ENCODE data around the gene TNP1.

TNP1 gene

DNA sequence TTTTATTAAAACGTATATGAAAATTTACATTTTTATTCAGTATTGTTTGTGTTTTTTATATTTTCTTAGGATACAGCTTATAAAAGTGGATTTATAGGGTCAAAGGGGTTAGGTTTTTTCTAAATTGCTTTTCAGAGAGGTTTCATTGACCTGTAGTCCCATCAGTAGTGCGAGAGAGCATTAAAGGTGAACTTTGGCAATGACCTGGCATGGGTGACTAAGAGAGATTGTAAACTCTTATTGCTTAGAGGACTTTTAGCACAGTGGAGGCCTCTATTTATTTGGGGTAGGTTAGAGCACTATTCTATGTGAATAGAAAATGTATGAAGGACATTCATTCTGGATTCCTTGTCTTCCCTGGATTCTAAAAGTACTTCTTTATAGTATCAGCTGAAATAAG lies 16.0 kb upstream of the TNP1 start:
- DNase-seq (ENCODE audit: low read depth in 3 of 3): no peak

DNA sequence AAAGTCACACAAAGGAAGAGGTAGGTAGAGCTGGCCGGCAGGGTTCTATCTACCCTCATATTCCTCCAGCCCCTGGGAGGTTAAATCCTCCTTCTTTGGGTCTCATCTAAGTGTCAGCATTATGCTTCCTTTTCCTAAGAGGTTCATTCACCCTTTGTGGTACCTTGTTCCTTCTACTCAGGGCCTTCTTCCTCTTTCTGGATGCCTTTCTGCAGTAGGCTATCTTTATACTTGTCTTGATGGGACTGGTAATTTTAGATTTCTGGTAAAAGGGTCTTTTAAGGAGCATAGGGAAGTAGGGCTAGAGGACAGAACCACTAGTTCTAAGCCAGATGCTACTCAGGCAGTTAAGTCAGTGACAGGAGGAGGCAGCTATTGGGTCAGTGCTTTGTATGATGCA lies 13.7 kb upstream of the TNP1 start:
- no peak for DNase-seq (ENCODE audit: low read depth in 3 of 3)

- no peak for DNase-seq (ENCODE audit: low read depth in 3 of 3)
These were observed 12.8 kb upstream of the TNP1 start for GRCh38 chr2:216872624-216873023.

DNA sequence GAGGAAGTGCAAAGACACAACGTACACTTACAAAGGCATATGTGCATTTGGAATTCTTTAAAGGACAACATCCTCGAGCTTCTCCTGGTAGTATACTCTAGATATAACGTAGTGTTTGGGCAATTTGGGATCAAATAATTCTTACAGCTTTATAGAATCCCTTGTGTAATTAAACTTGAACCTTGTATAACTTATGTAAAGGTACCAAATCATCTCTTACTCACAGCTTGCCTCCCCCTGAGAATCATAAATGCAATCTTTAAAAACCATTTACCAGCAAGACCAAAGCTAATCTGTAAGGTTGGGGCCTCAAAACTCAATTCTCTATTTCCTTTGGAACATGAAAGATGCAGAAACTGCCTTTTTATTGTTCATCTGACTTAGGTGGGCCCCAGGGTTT lies 12.2 kb upstream of the TNP1 start:
- no peak for DNase-seq (ENCODE audit: low read depth in 3 of 3)

GRCh38 chr2:216871333-216871934 lies 11.6 kb upstream of the TNP1 start:
- no peak for DNase-seq (ENCODE audit: low read depth in 3 of 3)

DNA sequence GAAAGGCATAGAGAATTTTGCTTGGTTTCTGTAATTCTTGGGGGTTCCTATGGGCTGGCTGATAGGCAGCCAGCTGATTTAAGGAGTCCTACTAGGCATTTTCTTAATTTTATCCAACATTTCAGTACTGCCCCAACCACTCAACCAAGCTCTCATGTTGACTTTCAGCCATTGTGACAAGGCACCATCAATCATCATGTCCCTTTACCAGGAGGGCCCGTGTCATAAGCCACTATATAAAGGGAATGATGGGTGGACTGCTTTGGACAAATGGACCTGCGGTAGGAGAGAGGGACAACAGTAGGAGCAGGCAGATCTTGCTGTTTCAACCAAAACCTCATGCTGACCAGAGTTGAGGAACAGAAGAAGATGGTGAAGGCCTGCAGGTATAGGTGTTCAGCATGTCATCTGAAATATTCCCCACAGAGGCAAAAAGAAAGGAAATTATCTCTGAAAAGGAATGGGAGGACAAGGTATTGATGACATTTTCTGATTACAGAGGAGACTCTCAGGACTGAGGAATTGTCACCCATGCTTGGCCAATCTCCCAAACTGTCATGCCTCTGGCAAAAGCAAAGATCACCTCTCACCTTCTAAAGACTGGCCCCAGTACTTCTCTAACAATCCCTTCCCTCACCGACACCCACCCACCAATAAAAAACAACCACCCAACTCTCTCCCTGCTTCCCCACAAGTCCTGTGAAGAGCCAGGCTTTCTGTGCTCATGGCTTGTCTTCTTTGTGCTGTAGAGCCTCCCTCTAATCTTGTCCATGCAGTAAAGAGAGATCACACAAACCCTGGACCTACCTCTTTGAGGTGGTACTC lies 10.9 kb upstream of the TNP1 start:
- no peak for DNase-seq (ENCODE audit: low read depth in 3 of 3)

GRCh38 chr2:216866515-216867095 lies 6.7 kb upstream of the TNP1 start:
- DNase-seq (ENCODE audit: low read depth in 3 of 3): no peak

- no peak for DNase-seq (ENCODE audit: low read depth in 3 of 3)
These were observed 5.8 kb upstream of the TNP1 start for GRCh38 chr2:216865658-216866057.

DNA sequence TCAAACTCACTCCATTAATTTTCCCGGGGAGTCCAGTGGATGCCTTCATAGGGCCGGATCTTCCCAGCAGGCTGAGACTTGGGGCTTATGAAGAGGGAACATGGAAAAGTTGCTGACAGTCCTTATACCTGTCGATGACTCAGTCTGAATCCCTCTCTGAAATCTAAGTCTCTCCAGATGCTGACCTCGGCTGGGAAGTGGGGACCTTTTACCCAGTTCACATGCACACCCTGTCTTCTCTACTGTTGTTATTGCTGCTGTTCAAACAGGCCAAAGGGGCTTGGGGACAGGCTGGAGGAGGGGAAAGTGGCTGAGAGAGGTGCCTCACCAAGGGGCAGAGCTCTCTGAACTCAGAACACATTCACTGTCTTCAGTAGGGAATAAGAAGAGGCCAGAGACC lies 4.1 kb upstream of the TNP1 start:
- no peak for DNase-seq (ENCODE audit: low read depth in 3 of 3)

DNA sequence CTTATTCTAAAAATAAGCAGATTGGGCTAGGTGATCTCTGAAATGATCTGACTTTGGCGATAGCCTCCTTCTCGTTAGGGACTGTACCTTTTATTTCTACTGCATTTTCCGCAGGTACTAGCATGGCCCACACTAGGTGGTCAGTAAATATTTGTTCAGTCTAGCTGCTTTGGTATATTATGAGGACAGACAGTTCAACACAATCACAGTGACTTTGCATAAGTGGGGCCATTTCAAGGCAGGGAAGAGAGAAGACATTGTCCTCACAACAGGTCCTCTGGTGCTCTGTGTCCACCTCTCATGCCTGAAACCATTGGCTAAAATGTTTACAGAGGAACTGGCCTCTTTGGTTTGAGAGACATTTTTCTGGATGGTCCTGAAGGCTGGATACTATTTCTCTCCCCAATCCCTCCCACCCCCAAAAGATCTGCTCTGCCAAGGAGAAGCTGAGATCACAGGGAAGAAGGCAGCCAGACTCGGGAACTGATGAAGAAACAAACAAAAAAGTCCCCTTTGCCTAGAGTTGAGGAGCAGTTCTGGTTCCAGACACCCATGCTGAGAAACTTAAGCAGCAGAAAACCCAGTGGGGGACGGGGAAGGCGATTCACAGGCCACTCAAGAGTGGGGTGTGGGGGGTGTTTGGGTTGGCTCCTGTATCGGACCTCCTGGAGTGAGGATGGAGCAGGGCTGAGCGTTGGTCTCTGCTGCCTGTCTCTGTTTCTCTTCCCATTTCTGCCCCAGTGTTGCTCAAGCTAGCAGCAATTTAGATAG lies 2.9 kb upstream of the TNP1 start:
- no peak for DNase-seq (ENCODE audit: low read depth in 3 of 3)

DNA sequence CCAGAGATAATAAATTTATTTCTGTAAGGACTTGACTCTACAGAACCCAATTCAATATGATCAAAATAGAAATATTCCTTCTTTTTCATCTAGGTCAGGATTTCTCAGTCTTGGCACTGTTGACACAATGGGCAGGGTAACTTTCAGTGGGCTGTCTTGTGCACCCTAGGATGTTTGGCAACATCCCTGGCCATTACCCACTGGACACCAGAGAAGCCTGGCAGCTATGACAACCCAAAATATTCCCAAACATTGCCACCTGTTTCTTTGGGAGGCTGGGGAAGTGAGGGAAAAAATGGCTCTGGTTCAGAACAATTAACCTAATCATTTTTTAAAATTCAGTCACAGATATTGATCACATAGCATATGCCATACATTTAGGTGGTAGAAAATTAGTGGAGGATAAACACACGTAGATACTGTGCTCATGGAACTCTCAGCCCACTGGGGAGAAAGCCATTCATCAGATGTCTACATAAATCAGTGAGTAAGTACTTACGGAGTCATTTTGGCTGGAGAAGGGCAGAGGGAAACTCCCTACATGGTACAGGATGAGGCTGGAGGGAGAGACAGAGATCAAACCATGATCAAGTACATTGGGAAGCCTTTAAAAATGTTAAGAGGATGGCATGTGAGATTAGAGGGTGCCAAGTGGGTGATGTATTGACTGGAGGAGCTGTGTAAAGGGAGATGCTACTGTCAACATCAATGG lies 718 bp upstream of the TNP1 start:
- DNase-seq (ENCODE audit: low read depth in 3 of 3): no peak

DNA sequence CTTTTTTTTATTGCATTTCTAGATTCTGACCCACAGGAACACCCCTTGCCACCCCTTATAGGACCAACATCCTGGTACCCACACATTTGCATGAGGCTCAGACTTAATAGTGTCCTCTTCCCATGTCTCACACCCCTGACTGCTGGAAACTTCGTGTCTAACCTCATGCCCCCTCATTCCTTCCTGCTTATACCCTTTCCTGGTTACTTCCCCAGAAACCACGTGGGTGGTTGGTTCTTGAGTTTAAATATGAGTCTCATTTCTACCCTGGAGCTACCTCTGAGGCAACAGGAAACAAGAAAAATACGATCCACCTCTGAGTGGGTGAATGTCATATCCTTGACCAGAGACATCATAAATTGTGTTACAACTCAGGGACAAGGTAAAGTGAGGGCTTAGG lies 1.6 kb downstream of the TNP1 start:
- DNase-seq (ENCODE audit: low read depth in 3 of 3): peak in 1 of 3 donors; percentile 3

DNA sequence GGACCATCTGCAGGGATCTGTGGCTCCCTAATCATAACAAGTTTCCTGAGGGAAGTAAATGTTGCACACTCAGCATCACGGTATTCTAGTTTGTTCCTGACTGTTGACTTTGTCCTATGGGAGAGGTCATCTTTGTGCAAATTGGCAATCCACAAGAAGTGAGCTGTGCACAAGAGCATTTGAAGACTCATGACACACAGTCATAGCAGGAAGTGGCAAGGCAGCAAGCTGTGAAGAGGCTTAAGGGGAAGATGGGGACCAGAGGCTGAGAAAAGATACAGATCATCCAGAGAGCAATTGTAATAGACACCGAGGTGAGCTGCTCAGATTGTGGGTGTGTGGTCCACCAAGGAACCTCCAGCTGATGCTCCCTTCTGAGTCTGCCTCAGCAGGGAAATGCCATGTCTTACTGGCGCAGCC lies 2.7 kb downstream of the TNP1 start:
- peak in 1 of 3 donors; percentile 6 for DNase-seq (ENCODE audit: low read depth in 3 of 3)

- no peak for DNase-seq (ENCODE audit: low read depth in 3 of 3)
These were observed 3.3 kb downstream of the TNP1 start for GRCh38 chr2:216856406-216857065.

GRCh38 chr2:216855605-216856004 lies 4.3 kb downstream of the TNP1 start:
- DNase-seq (ENCODE audit: low read depth in 3 of 3): no peak

- DNase-seq (ENCODE audit: low read depth in 3 of 3): no peak
These were observed 4.8 kb downstream of the TNP1 start for GRCh38 chr2:216855079-216855478.

GRCh38 chr2:216851486-216852090 lies 8.3 kb downstream of the TNP1 start:
- no peak for DNase-seq (ENCODE audit: low read depth in 3 of 3)

GRCh38 chr2:216850665-216851322 lies 9.1 kb downstream of the TNP1 start:
- DNase-seq (ENCODE audit: low read depth in 3 of 3): no peak

- peak in 1 of 3 donors; percentile 25 for DNase-seq (ENCODE audit: low read depth in 3 of 3)
These were observed 9.9 kb downstream of the TNP1 start for GRCh38 chr2:216849987-216850386.

GRCh38 chr2:216845426-216845825 lies 14.4 kb downstream of the TNP1 start:
- no peak for DNase-seq (ENCODE audit: low read depth in 3 of 3)
